ENCODE data around the gene GLRA1.

Gene GLRA1

GRCh38 chr5:151897896-151898295, 26.8 kb downstream of the GLRA1 start:
- no peaks in the 10 kb centered on the region for H3K27me3 ChIP-seq (ENCODE audit: control insufficient read depth in 1 of 2, insufficient read depth in 1 of 2, low read length in 2 of 2)
- no peak overlapping the region for H3K4ac ChIP-seq (ENCODE audit: low read depth in 1 of 2, low read length in 2 of 2)
- H3K79me1 ChIP-seq (replicated peaks; ENCODE audit: low read length, poor library complexity, severe bottlenecking) = no peaks in the 10 kb centered on the region
- H3K18ac ChIP-seq (ENCODE audit: low read depth in 1 of 2, low read length in 2 of 2) = no peak overlapping the region
- H3K9ac ChIP-seq (ENCODE audit: low read length) = no peak overlapping the region
- H2BK15ac ChIP-seq (ENCODE audit: low read depth, poor library complexity, severe bottlenecking) = no peak overlapping the region
- peaks cover 3% of the 10 kb centered on the region for H3K4me1 ChIP-seq (ENCODE audit: control insufficient read depth, insufficient read depth, low read depth, low read length)
- H4K91ac ChIP-seq (ENCODE audit: low read length) = no peak overlapping the region
- H4K8ac ChIP-seq (ENCODE audit: low read length) = no peak overlapping the region
- no peak overlapping the region for H2BK12ac ChIP-seq (ENCODE audit: low read length in 2 of 2)
- H3K36me3 ChIP-seq (ENCODE audit: control insufficient read depth in 1 of 2, insufficient read depth in 2 of 2, low read depth in 1 of 2, low read length in 2 of 2) = no peaks in the 10 kb centered on the region
- no peak overlapping the region for H3K27ac ChIP-seq (ENCODE audit: low read length, poor library complexity, severe bottlenecking)
- no peak overlapping the region for H3K4me2 ChIP-seq (ENCODE audit: low read length, poor library complexity, severe bottlenecking)
- H2BK5ac ChIP-seq (ENCODE audit: low read depth, low read length, poor library complexity, severe bottlenecking) = no peak overlapping the region
- no peak for DNase-seq
- H2AFZ ChIP-seq (ENCODE audit: low read depth, low read length) = no peak overlapping the region
- no peaks in the 10 kb centered on the region for H3K9me3 ChIP-seq (ENCODE audit: control insufficient read depth, low read length)
- no peak overlapping the region for H2BK120ac ChIP-seq (ENCODE audit: low read depth, low read length)
- H3K4me3 ChIP-seq (ENCODE audit: insufficient read depth in 1 of 2, low read depth in 1 of 2, low read length in 2 of 2) = no peak overlapping the region
- WGBS = no CpG with 5 or more reads among the region's 1 CpG
- no peak overlapping the region for H3K14ac ChIP-seq (ENCODE audit: low read length in 2 of 2)
- no peak overlapping the region for H2AK5ac ChIP-seq (ENCODE audit: low read length, severe bottlenecking)
- H3K23ac ChIP-seq (ENCODE audit: low read length in 2 of 2) = no peak overlapping the region

GRCh38 chr5:151897020-151897552, 27.6 kb downstream of the GLRA1 start:
- 80% methylated on average over 1 of the region's 2 CpGs for WGBS

GRCh38 chr5:151896031-151896691, 28.5 kb downstream of the GLRA1 start:
- H3K9me3 ChIP-seq (ENCODE audit: control insufficient read depth, low read length) = no peaks in the 10 kb centered on the region
- no peak overlapping the region for H2BK12ac ChIP-seq (ENCODE audit: low read length in 2 of 2)
- H4K91ac ChIP-seq (ENCODE audit: low read length) = no peak overlapping the region
- no peaks in the 10 kb centered on the region for H3K27me3 ChIP-seq (ENCODE audit: control insufficient read depth in 1 of 2, insufficient read depth in 1 of 2, low read length in 2 of 2)
- no peak overlapping the region for H2BK120ac ChIP-seq (ENCODE audit: low read depth, low read length)
- no peak overlapping the region for H3K9ac ChIP-seq (ENCODE audit: low read length)
- no peak overlapping the region for H2BK5ac ChIP-seq (ENCODE audit: low read depth, low read length, poor library complexity, severe bottlenecking)
- WGBS = 20% methylated on average over 2 of the region's 3 CpGs
- H3K18ac ChIP-seq (ENCODE audit: low read depth in 1 of 2, low read length in 2 of 2) = no peak overlapping the region
- H2BK15ac ChIP-seq (ENCODE audit: low read depth, poor library complexity, severe bottlenecking) = no peak overlapping the region
- H3K4me3 ChIP-seq (ENCODE audit: insufficient read depth in 1 of 2, low read depth in 1 of 2, low read length in 2 of 2) = no peak overlapping the region
- H2AFZ ChIP-seq (ENCODE audit: low read depth, low read length) = no peak overlapping the region
- H3K27ac ChIP-seq (ENCODE audit: low read length, poor library complexity, severe bottlenecking) = peak overlapping the region; percentile 83
- no peak overlapping the region for H3K23ac ChIP-seq (ENCODE audit: low read length in 2 of 2)
- H3K36me3 ChIP-seq (ENCODE audit: control insufficient read depth in 1 of 2, insufficient read depth in 2 of 2, low read depth in 1 of 2, low read length in 2 of 2) = no peaks in the 10 kb centered on the region
- H3K4me2 ChIP-seq (ENCODE audit: low read length, poor library complexity, severe bottlenecking) = peak overlapping the region; percentile 44
- no peaks in the 10 kb centered on the region for H3K79me1 ChIP-seq (replicated peaks; ENCODE audit: low read length, poor library complexity, severe bottlenecking)
- peaks cover 3% of the 10 kb centered on the region for H3K4me1 ChIP-seq (ENCODE audit: control insufficient read depth, insufficient read depth, low read depth, low read length)
- no peak overlapping the region for H4K8ac ChIP-seq (ENCODE audit: low read length)
- no peak overlapping the region for H2AK5ac ChIP-seq (ENCODE audit: low read length, severe bottlenecking)
- DNase-seq = peak; percentile 41
- H3K14ac ChIP-seq (ENCODE audit: low read length in 2 of 2) = no peak overlapping the region
- H3K4ac ChIP-seq (ENCODE audit: low read depth in 1 of 2, low read length in 2 of 2) = no peak overlapping the region

More at GRCh38 chr5:151897020-151897552, 27.6 kb downstream of the GLRA1 start:
- Histone ChIP-seq H3K36me3 (ENCODE audit: control insufficient read depth in 1 of 2, insufficient read depth in 2 of 2, low read depth in 1 of 2, low read length in 2 of 2) (no peaks in the 10 kb centered on the region), H2BK5ac (ENCODE audit: low read depth, low read length, poor library complexity, severe bottlenecking) (no peak overlapping the region), H4K91ac (ENCODE audit: low read length) (no peak overlapping the region), H3K27me3 (ENCODE audit: control insufficient read depth in 1 of 2, insufficient read depth in 1 of 2, low read length in 2 of 2) (no peaks in the 10 kb centered on the region), H3K4me1 (ENCODE audit: control insufficient read depth, insufficient read depth, low read depth, low read length) (peaks cover 3% of the 10 kb centered on the region), H3K27ac (ENCODE audit: low read length, poor library complexity, severe bottlenecking) (peak overlapping the region; percentile 58), H3K14ac (ENCODE audit: low read length in 2 of 2) (no peak overlapping the region), H3K9ac (ENCODE audit: low read length) (no peak overlapping the region), H2AFZ (ENCODE audit: low read depth, low read length) (no peak overlapping the region), H3K23ac (ENCODE audit: low read length in 2 of 2) (no peak overlapping the region), H4K8ac (ENCODE audit: low read length) (no peak overlapping the region), H3K4me3 (ENCODE audit: insufficient read depth in 1 of 2, low read depth in 1 of 2, low read length in 2 of 2) (no peak overlapping the region), H2BK12ac (ENCODE audit: low read length in 2 of 2) (no peak overlapping the region), H2BK15ac (ENCODE audit: low read depth, poor library complexity, severe bottlenecking) (no peak overlapping the region), H3K4ac (ENCODE audit: low read depth in 1 of 2, low read length in 2 of 2) (no peak overlapping the region), H3K79me1 (replicated peaks; ENCODE audit: low read length, poor library complexity, severe bottlenecking) (no peaks in the 10 kb centered on the region), H3K18ac (ENCODE audit: low read depth in 1 of 2, low read length in 2 of 2) (no peak overlapping the region), H2BK120ac (ENCODE audit: low read depth, low read length) (no peak overlapping the region), H3K9me3 (ENCODE audit: control insufficient read depth, low read length) (no peaks in the 10 kb centered on the region), H3K4me2 (ENCODE audit: low read length, poor library complexity, severe bottlenecking) (no peak overlapping the region), H2AK5ac (ENCODE audit: low read length, severe bottlenecking) (peak overlapping the region; percentile 83)
- DNase-seq = no peak

- no peak overlapping the region for H3K23ac ChIP-seq (ENCODE audit: low read length in 2 of 2)
Observed at GRCh38 chr5:151895660-151896030, 29.0 kb downstream of the GLRA1 start.

More at GRCh38 chr5:151895660-151896030, 29.0 kb downstream of the GLRA1 start:
- peaks cover 3% of the 10 kb centered on the region for H3K4me1 ChIP-seq (ENCODE audit: control insufficient read depth, insufficient read depth, low read depth, low read length)
- peak overlapping the region; percentile 83 for H3K27ac ChIP-seq (ENCODE audit: low read length, poor library complexity, severe bottlenecking)
- peak overlapping the region; percentile 33 for H4K8ac ChIP-seq (ENCODE audit: low read length)
- no peak overlapping the region for H2BK15ac ChIP-seq (ENCODE audit: low read depth, poor library complexity, severe bottlenecking)
- H2AK5ac ChIP-seq (ENCODE audit: low read length, severe bottlenecking) = no peak overlapping the region
- 50% methylated on average over 5 of the region's 5 CpGs for WGBS
- H3K14ac ChIP-seq (ENCODE audit: low read length in 2 of 2) = no peak overlapping the region
- H4K91ac ChIP-seq (ENCODE audit: low read length) = peak overlapping the region; percentile 49
- no peak overlapping the region for H2BK120ac ChIP-seq (ENCODE audit: low read depth, low read length)
- peak; percentile 8 for DNase-seq
- H3K36me3 ChIP-seq (ENCODE audit: control insufficient read depth in 1 of 2, insufficient read depth in 2 of 2, low read depth in 1 of 2, low read length in 2 of 2) = no peaks in the 10 kb centered on the region
- H3K9ac ChIP-seq (ENCODE audit: low read length) = no peak overlapping the region
- H3K79me1 ChIP-seq (replicated peaks; ENCODE audit: low read length, poor library complexity, severe bottlenecking) = no peaks in the 10 kb centered on the region
- H3K27me3 ChIP-seq (ENCODE audit: control insufficient read depth in 1 of 2, insufficient read depth in 1 of 2, low read length in 2 of 2) = no peaks in the 10 kb centered on the region
- H2AFZ ChIP-seq (ENCODE audit: low read depth, low read length) = no peak overlapping the region
- H3K4ac ChIP-seq (ENCODE audit: low read depth in 1 of 2, low read length in 2 of 2) = no peak overlapping the region
- no peak overlapping the region for H2BK12ac ChIP-seq (ENCODE audit: low read length in 2 of 2)
- H3K18ac ChIP-seq (ENCODE audit: low read depth in 1 of 2, low read length in 2 of 2) = no peak overlapping the region
- peak overlapping the region; percentile 44 for H3K4me2 ChIP-seq (ENCODE audit: low read length, poor library complexity, severe bottlenecking)
- H3K4me3 ChIP-seq (ENCODE audit: insufficient read depth in 1 of 2, low read depth in 1 of 2, low read length in 2 of 2) = no peak overlapping the region
- no peaks in the 10 kb centered on the region for H3K9me3 ChIP-seq (ENCODE audit: control insufficient read depth, low read length)
- peak overlapping the region; percentile 74 for H2BK5ac ChIP-seq (ENCODE audit: low read depth, low read length, poor library complexity, severe bottlenecking)

Measured in mesenchymal stem cell (in vitro differentiated cells and primary cell).